ENCODE data around the gene BASP1. TPM values are rescaled to one million over a fixed set of nuclear protein-coding genes. Genes with fewer than 3 reads are reported as not detected.

Gene BASP1
- total RNA-seq, 1 donor from 2014 or later = 78.7 TPM

- Histone ChIP-seq H3K4me3 (ENCODE audit: low read depth, low read length) (no peak overlapping the region), H3K36me3 (ENCODE audit: control insufficient read depth, insufficient read depth, low read length) (no peaks in the 10 kb centered on the region), H3K27me3 (ENCODE audit: control insufficient read depth, insufficient read depth, low read length) (no peaks in the 10 kb centered on the region)
- no peak for TF ChIP-seq CTCF (IDR thresholded peaks at IDR 0.05; ENCODE audit: insufficient read depth, low read length, severe bottlenecking)
- DNase-seq (ENCODE audit: low read depth) (peak; percentile 64), FAIRE-seq (no peak)
Measured at GRCh38 chr5:17196024-17196423, 21.4 kb upstream of the BASP1 start.

- TF ChIP-seq CTCF (IDR thresholded peaks at IDR 0.05; ENCODE audit: insufficient read depth, low read length, severe bottlenecking) = no peak
- Histone ChIP-seq H3K4me3 (ENCODE audit: low read depth, low read length) (no peak overlapping the region), H3K27me3 (ENCODE audit: control insufficient read depth, insufficient read depth, low read length) (no peaks in the 10 kb centered on the region), H3K36me3 (ENCODE audit: control insufficient read depth, insufficient read depth, low read length) (no peaks in the 10 kb centered on the region)
- FAIRE-seq (no peak), DNase-seq (ENCODE audit: low read depth) (no peak)
Measured at GRCh38 chr5:17196697-17197096, 20.7 kb upstream of the BASP1 start.

- Histone ChIP-seq H3K36me3 (ENCODE audit: control insufficient read depth, insufficient read depth, low read length) (no peaks in the 10 kb centered on the region), H3K4me3 (ENCODE audit: low read depth, low read length) (no peak overlapping the region), H3K27me3 (ENCODE audit: control insufficient read depth, insufficient read depth, low read length) (no peaks in the 10 kb centered on the region)
- FAIRE-seq = no peak
- peak; percentile 81 for DNase-seq (ENCODE audit: low read depth)
- peak; percentile 65 for TF ChIP-seq CTCF (IDR thresholded peaks at IDR 0.05; ENCODE audit: insufficient read depth, low read length, severe bottlenecking)
Measured at GRCh38 chr5:17203329-17204132, 13.9 kb upstream of the BASP1 start.

- H3K36me3 ChIP-seq (ENCODE audit: control insufficient read depth, insufficient read depth, low read length) = no peaks in the 10 kb centered on the region
- H3K27me3 ChIP-seq (ENCODE audit: control insufficient read depth, insufficient read depth, low read length) = no peaks in the 10 kb centered on the region
- no peak for TF ChIP-seq CTCF (IDR thresholded peaks at IDR 0.05; ENCODE audit: insufficient read depth, low read length, severe bottlenecking)
- no peak for DNase-seq (ENCODE audit: low read depth)
- no peak for FAIRE-seq
- no peak overlapping the region for H3K4me3 ChIP-seq (ENCODE audit: low read depth, low read length)
Measured at GRCh38 chr5:17204133-17204489, 13.3 kb upstream of the BASP1 start.

- H3K4me3 ChIP-seq (ENCODE audit: low read depth, low read length) = no peak overlapping the region
- TF ChIP-seq CTCF (IDR thresholded peaks at IDR 0.05; ENCODE audit: insufficient read depth, low read length, severe bottlenecking) = no peak
- no peak for FAIRE-seq
- no peak for DNase-seq (ENCODE audit: low read depth)
- no peaks in the 10 kb centered on the region for H3K36me3 ChIP-seq (ENCODE audit: control insufficient read depth, insufficient read depth, low read length)
- H3K27me3 ChIP-seq (ENCODE audit: control insufficient read depth, insufficient read depth, low read length) = no peaks in the 10 kb centered on the region
Measured at GRCh38 chr5:17206021-17206420, 11.4 kb upstream of the BASP1 start.

GRCh38 chr5:17212191-17212590 is 5.2 kb upstream of the BASP1 start:
- DNase-seq (ENCODE audit: low read depth) (no peak), FAIRE-seq (peak; percentile 60)
- no peak for TF ChIP-seq CTCF (IDR thresholded peaks at IDR 0.05; ENCODE audit: insufficient read depth, low read length, severe bottlenecking)
- Histone ChIP-seq H3K36me3 (ENCODE audit: control insufficient read depth, insufficient read depth, low read length) (no peaks in the 10 kb centered on the region), H3K4me3 (ENCODE audit: low read depth, low read length) (no peak overlapping the region), H3K27me3 (ENCODE audit: control insufficient read depth, insufficient read depth, low read length) (no peaks in the 10 kb centered on the region)
